GM12891 (cell line): Measurements from ENCODE around the gene IL18BP.

Experiments used
- DNase-seq: peaks from one replicate; pipeline ENCODE4 v3.0.0; 2011; ENCODE audit warnings: low spot score; ENCODE audit not compliant: insufficient read length
- FAIRE-seq: peaks from 2 replicates; lab custom pipeline; 2011; peaks lifted over from hg19 to GRCh38; lab: Jason Lieb, UNC
- PAX5 ChIP-seq: IDR thresholded peaks from 2 replicates; pipeline ENCODE4 v1.6.1; 2011; ENCODE audit warnings: low read length, moderate library complexity, mild to moderate bottlenecking; ENCODE audit not compliant: insufficient read depth, severe bottlenecking
- POLR2A ChIP-seq: IDR thresholded peaks from 2 replicates; pipeline ENCODE4 v1.6.1; 2011; ENCODE audit warnings: low read depth, low read length, control low read depth
- POLR2AphosphoS5 ChIP-seq: IDR thresholded peaks from 2 replicates; pipeline ENCODE4 v1.6.1; 2011; ENCODE audit warnings: low read depth, low read length, control low read depth
- POU2F2 ChIP-seq: IDR thresholded peaks from 2 replicates; pipeline ENCODE4 v1.6.1; 2011; ENCODE audit warnings: low read depth, mild to moderate bottlenecking, control low read depth, low read length, moderate library complexity
- SPI1 ChIP-seq: IDR thresholded peaks from 2 replicates; pipeline ENCODE4 v1.6.1; 2011; ENCODE audit warnings: low read depth, low read length, control low read depth
- TAF1 ChIP-seq: IDR thresholded peaks from 2 replicates; pipeline ENCODE4 v1.6.1; 2011; ENCODE audit warnings: low read depth, low read length, control low read depth

Gene IL18BP

DNA sequence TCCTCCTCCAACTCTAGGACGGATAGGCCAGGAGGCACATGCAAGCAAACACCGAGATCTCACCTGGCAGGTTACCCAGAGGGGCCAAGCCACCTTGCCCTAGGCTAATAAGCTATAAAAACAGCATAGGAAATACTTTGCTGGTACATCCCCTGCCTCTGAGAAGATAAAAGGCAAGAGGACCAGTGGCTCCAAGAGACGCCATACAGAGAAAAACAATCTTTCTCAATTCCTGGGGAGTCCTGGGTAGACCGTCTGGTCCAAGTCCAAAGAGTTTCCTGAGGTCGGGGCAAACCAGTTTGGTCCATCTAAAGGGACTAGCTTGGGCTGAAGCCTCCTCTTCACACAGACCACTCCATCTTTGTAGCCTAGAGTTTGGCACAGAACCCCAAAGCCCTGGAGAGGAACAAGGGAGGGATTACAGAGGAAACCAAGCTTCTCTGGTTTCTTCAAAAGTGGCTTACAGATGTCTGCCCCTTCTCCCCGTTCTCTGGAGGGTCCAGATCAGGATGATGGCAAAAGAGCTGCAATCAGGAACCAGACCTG lies 41.2 kb downstream of the IL18BP start:
- FAIRE-seq, result peak; percentile 58
- no peak for DNase-seq
- TF ChIP-seq POLR2A, result no peak
- no peak for TF ChIP-seq SPI1
- TF ChIP-seq PAX5, result no peak

- TF ChIP-seq POLR2A (no peak; the same call in 1 of the 2 replicates), POU2F2 (0 out of 2 replicates have a peak, but pooled peaks have one; percentile 15), POLR2AphosphoS5 (peak; percentile 14; the same call in 1 of the 2 replicates), PAX5 (no peak), TAF1 (peak; percentile 61), SPI1 (no peak)
- DNase-seq, result no peak
- FAIRE-seq, result peak; percentile 52
These were observed 42.0 kb downstream of the IL18BP start for GRCh38 chr11:72040491-72041363.

DNA sequence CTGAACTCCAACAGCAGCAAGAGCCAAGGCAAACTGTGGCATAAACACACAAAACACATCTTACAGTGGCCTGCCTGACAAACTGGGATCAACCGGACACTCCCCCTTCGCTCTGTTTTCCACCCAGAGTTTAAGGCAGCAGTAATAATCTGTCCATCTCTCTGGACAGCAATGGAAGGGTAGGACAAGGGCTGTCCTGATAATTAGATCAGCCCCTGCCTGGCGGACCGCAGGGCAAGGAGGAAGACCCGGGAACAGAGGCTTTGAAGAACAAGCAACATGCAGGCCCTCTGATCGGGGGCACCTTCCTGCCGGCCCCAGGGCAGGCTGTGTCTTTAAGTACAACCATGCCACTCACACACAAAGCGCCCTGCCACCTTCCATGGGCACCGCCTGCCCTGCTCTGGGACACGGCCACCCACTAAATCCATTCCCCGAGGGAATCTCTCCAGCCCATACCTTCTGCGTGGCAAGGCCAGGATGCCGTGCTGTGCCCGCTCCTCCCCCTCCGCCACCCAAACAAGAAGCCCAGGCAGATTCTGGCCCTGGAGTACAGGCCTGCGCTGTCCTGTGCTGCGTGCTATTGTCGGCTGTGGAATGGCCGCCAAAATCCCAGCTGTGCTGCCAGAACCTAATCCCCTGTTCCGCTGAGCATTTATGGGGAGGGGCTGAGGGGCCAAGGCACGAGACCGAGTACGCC lies 42.8 kb downstream of the IL18BP start:
- TF ChIP-seq PAX5 (no peak), POLR2AphosphoS5 (peak; percentile 71), POLR2A (peak; percentile 59), SPI1 (no peak), POU2F2 (0 out of 2 replicates have a peak, but pooled peaks have one; percentile 31), TAF1 (peak; percentile 50; the same call in 1 of the 2 replicates)

GRCh38 chr11:72042064-72042745 lies 43.5 kb downstream of the IL18BP start:
- FAIRE-seq (no peak), DNase-seq (no peak)
- peak; percentile 1; the same call in 1 of the 2 replicates for TF ChIP-seq TAF1
- TF ChIP-seq POU2F2, result no peak
- no peak for TF ChIP-seq SPI1
- TF ChIP-seq POLR2A, result no peak

More for the DNA sequence above, 42.8 kb downstream of the IL18BP start:
- no peak for DNase-seq
- no peak for FAIRE-seq

DNA sequence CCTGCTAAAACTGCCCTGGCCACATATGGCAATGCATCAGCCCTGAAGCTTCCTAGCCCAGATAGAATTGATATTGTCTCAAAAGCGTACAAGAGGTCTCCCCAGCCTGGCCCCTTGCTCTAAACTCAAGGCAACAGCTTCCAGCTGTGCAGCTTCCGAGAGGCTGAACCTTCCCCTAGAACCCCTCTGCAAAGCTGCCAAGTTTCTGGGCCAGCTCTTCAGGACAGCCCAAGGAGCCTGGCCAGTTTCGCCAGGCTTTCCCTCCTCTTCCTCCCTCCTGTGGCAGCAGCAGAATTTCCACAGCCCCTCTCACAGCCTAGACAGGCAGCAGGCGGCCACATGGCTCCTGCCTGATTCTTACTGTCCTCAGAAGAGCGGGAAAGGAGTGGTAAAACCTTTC lies 47.1 kb downstream of the IL18BP start:
- no peak for DNase-seq
- FAIRE-seq, result no peak
- TF ChIP-seq POU2F2, result no peak
- TF ChIP-seq PAX5, result no peak
- TF ChIP-seq TAF1, result no peak
- TF ChIP-seq POLR2AphosphoS5, result no peak
- no peak for TF ChIP-seq POLR2A
- no peak for TF ChIP-seq SPI1

GRCh38 chr11:72048766-72049460 lies 50.2 kb downstream of the IL18BP start:
- DNase-seq, result no peak
- no peak for FAIRE-seq
- TF ChIP-seq PAX5 (no peak), POLR2AphosphoS5 (no peak), SPI1 (no peak), POLR2A (no peak), TAF1 (no peak), POU2F2 (no peak)
